Tibial nerve (tissue), 4 donors: ENCODE data around the gene CHRNA4. TPM values are rescaled to one million over a fixed set of nuclear protein-coding genes. Genes with fewer than 3 reads are reported as not detected.

Experiments used
- DNase-seq, 2 donors: peaks; one replicate each; pipeline ENCODE4 v3.0.0-alpha.2; 2019; ENCODE audit warnings: low spot score in 2 of 2
- H3K27ac ChIP-seq, 4 donors: fragments of 200-600 bp; sonication (generic) in 3 of 4; one replicate each; pipeline ENCODE4 v1.5.1; 2017 to 2019; ENCODE audit warnings: mild to moderate bottlenecking in 1 of 4
- H3K27me3 ChIP-seq, 2 donors: fragments of 200-600 bp; sonication (generic) in 1 of 2; one replicate each; pipeline versions ENCODE4 v1.5.1 to v1.6.0; 2017 to 2019
- H3K36me3 ChIP-seq, 3 donors: fragments of 200-600 bp; sonication (generic); one replicate each; pipeline ENCODE4 v1.5.1; 2018 to 2019
- H3K4me1 ChIP-seq, 4 donors: fragments of 200-600 bp; sonication (generic) in 3 of 4; one replicate each; pipeline ENCODE4 v1.5.1; 2017 to 2019
- H3K4me3 ChIP-seq, 4 donors: fragments of 200-600 bp; sonication (generic) in 3 of 4; one replicate each; pipeline ENCODE4 v1.5.1; 2017 to 2019; ENCODE audit warnings: mild to moderate bottlenecking in 1 of 4, moderate library complexity in 1 of 4
- H3K9me3 ChIP-seq, 4 donors: fragments of 200-600 bp; sonication (generic) in 3 of 4; one replicate each; pipeline ENCODE4 v1.5.1; 2017 to 2019
- CTCF ChIP-seq, 5 experiments: fragments of 200-600 bp in 3 of 5; fragments of 450-650 bp in 2 of 5; sonication (generic) in 3 of 5; IDR thresholded peaks; one replicate each; pipeline ENCODE4 v1.5.1; 2016 to 2019; ENCODE audit warnings: antibody characterized with exemption in 5 of 5, mild to moderate bottlenecking in 3 of 5, moderate library complexity in 2 of 5
- EP300 ChIP-seq, 2 donors: sonication (generic); formaldehyde crosslinking; IDR thresholded peaks; one replicate each; pipeline ENCODE4 v1.6.1; 2017; ENCODE audit warnings: antibody characterized with exemption in 2 of 2, mild to moderate bottlenecking in 1 of 2
- POLR2A ChIP-seq, 2 donors: fragments of 450-650 bp; IDR thresholded peaks; one replicate each; pipeline ENCODE4 v1.6.1; 2017; ENCODE audit warnings: antibody characterized with exemption in 2 of 2, mild to moderate bottlenecking in 2 of 2, moderate library complexity in 2 of 2
- WGBS, 2 donors: methylation state at CpG; one replicate each; pipeline ENCODE4 v1.1.5; 2018; 5-methylcytosine and 5-hydroxymethylcytosine counted together
- total RNA-seq, 4 donors: library from RNA; depleted of rRNA; stranded (reverse); fragments of >200 nt; gene quantifications; one replicate each; pipeline ENCODE4 v1.1.0, GENCODE V29; 2016

The CHRNA4 gene
- total RNA-seq, 4 donors from 2014 or later: 0.20 to 1.5 TPM; not detected in 2

- no peak for DNase-seq
- Histone ChIP-seq H3K4me3 (no peak overlapping the region), H3K9me3 (peaks cover 0 to 13% (median 0%) of the 10 kb centered on the region in 4 donors), H3K27ac (no peak overlapping the region), H3K27me3 (peaks cover 0 to 36% of the 10 kb centered on the region in 2 donors), H3K36me3 (no peaks in the 10 kb centered on the region), H3K4me1 (no peaks in the 10 kb centered on the region)
- WGBS, 2 donors: 88 to 92% methylated on average over 22 to 26 of the region's 27 CpGs
- TF ChIP-seq CTCF (IDR thresholded peaks at IDR 0.05) (no peak), EP300 (IDR thresholded peaks at IDR 0.05) (no peak), POLR2A (IDR thresholded peaks at IDR 0.05) (no peak)
Observed at GRCh38 chr20:63407928-63408683, 47.0 kb upstream of the CHRNA4 start.

GRCh38 chr20:63406617-63407245, 45.6 kb upstream of the CHRNA4 start:
- WGBS, 2 donors: 92 to 95% methylated on average over 51 to 52 of the region's 60 CpGs
- no peak for DNase-seq
- no peaks in the 10 kb centered on the region for H3K36me3 ChIP-seq
- no peak overlapping the region for H3K27ac ChIP-seq
- H3K9me3 ChIP-seq: peaks cover 0 to 13% (median 0%) of the 10 kb centered on the region in 4 donors
- TF ChIP-seq EP300 (IDR thresholded peaks at IDR 0.05) (no peak), POLR2A (IDR thresholded peaks at IDR 0.05) (no peak), CTCF (IDR thresholded peaks at IDR 0.05) (no peak)
- H3K27me3 ChIP-seq: peaks cover 0 to 24% of the 10 kb centered on the region in 2 donors
- no peak overlapping the region for H3K4me3 ChIP-seq
- no peaks in the 10 kb centered on the region for H3K4me1 ChIP-seq

GRCh38 chr20:63406011-63406410, 44.9 kb upstream of the CHRNA4 start:
- Histone ChIP-seq H3K27ac (no peak overlapping the region), H3K27me3 (peaks cover 0 to 22% of the 10 kb centered on the region in 2 donors), H3K36me3 (no peaks in the 10 kb centered on the region), H3K4me1 (no peaks in the 10 kb centered on the region), H3K9me3 (peaks cover 0 to 13% (median 0%) of the 10 kb centered on the region in 4 donors), H3K4me3 (no peak overlapping the region)
- DNase-seq: no peak
- no peak for TF ChIP-seq CTCF (IDR thresholded peaks at IDR 0.05)
- no peak for TF ChIP-seq EP300 (IDR thresholded peaks at IDR 0.05)
- no peak for TF ChIP-seq POLR2A (IDR thresholded peaks at IDR 0.05)
- WGBS, 2 donors: 75 to 83% methylated on average over 18 to 21 of the region's 23 CpGs

- H3K9me3 ChIP-seq: peaks cover 0 to 13% (median 0%) of the 10 kb centered on the region in 4 donors
Observed at GRCh38 chr20:63405102-63405730, 44.1 kb upstream of the CHRNA4 start.

More at GRCh38 chr20:63405102-63405730, 44.1 kb upstream of the CHRNA4 start:
- H3K36me3 ChIP-seq: no peaks in the 10 kb centered on the region
- DNase-seq: no peak
- 62 to 76% methylated on average over 10 to 30 of the region's 31 CpGs for WGBS, 2 donors
- no peak overlapping the region for H3K4me3 ChIP-seq
- no peaks in the 10 kb centered on the region for H3K4me1 ChIP-seq
- TF ChIP-seq EP300 (IDR thresholded peaks at IDR 0.05) (no peak), POLR2A (IDR thresholded peaks at IDR 0.05) (no peak), CTCF (IDR thresholded peaks at IDR 0.05) (no peak)
- peaks cover 0 to 14% of the 10 kb centered on the region in 2 donors for H3K27me3 ChIP-seq
- no peak overlapping the region for H3K27ac ChIP-seq
